Esophagus squamous epithelium (tissue), 4 donors: ENCODE data around the gene ARPC1B.

Experiments used
- POLR2A ChIP-seq, 4 donors: fragments of 450-650 bp; IDR thresholded peaks; one replicate each; pipeline ENCODE4 v1.6.1; 2017; ENCODE audit warnings: antibody characterized with exemption in 4 of 4, mild to moderate bottlenecking in 4 of 4, moderate library complexity in 3 of 4
- TF ChIP-seq, protein P1 (sequence below), 6 experiments: fragments of 450-650 bp in 4 of 6; fragments of 200-600 bp in 2 of 6; sonication (generic) in 2 of 6; IDR thresholded peaks; one replicate each; pipeline ENCODE4 v1.5.1; 2016 to 2019; ENCODE audit warnings: antibody characterized with exemption in 6 of 6, mild to moderate bottlenecking in 4 of 6, moderate library complexity in 4 of 6

DNA sequence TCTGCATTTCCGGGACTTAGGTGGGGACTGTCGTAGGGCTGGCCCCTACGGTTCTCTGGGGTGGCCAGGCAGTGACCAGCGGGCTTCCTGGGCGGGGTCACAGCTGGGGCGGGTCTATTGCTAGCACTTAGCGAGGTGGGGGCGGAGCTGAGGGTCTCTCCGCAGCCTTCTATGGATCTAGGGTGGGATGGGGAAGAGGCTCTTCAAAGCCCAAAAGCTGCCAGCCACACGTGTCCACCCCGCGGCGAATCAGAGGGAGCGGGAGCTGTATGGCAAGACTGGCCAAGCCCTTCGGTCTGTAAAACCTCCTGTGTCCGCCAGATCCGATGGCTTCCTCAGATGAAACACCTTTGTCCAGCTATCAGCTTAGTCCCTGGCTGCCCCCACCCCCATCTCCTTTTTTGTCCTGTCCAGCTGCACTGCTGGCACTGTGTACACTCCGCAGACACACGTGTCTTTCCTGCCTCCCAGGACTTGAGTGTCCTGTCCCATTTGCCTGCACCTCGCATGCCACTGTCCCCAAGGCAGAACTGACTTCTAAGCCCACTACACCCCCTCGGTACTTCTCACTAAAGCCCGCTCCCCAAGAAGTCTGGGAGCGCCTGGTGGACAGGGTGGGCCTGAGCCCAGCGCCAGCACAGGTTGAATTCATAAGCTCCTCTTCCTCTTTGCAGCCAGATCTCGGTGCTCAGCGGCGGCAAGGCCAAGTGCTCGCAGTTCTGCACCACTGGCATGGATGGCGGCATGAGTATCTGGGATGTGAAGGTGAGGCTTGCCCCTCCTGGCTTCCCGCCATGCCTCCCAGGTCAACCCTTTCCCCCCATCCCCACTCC is 19.0 kb downstream of the ARPC1B start:
- TF ChIP-seq, protein P1, sequence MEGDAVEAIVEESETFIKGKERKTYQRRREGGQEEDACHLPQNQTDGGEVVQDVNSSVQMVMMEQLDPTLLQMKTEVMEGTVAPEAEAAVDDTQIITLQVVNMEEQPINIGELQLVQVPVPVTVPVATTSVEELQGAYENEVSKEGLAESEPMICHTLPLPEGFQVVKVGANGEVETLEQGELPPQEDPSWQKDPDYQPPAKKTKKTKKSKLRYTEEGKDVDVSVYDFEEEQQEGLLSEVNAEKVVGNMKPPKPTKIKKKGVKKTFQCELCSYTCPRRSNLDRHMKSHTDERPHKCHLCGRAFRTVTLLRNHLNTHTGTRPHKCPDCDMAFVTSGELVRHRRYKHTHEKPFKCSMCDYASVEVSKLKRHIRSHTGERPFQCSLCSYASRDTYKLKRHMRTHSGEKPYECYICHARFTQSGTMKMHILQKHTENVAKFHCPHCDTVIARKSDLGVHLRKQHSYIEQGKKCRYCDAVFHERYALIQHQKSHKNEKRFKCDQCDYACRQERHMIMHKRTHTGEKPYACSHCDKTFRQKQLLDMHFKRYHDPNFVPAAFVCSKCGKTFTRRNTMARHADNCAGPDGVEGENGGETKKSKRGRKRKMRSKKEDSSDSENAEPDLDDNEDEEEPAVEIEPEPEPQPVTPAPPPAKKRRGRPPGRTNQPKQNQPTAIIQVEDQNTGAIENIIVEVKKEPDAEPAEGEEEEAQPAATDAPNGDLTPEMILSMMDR (IDR thresholded peaks at IDR 0.05), result no peak
- TF ChIP-seq POLR2A (IDR thresholded peaks at IDR 0.05), result no peak
